HPDE6-E6E7 (cell line): Measurements from ENCODE around the gene SCRG1.

ENCODE experiments used
- DNase-seq: peaks from one replicate; pipeline ENCODE4 v3.0.0; 2011; ENCODE audit warnings: missing footprints; ENCODE audit errors: extremely low spot score

The SCRG1 gene

GRCh38 chr4:173398779-173399415 lies at the start of gene SCRG1:
TSS of gene SCRG1 (minus strand) at chr4:173399116. CDS start at chr4:173391414, 7,702 bp downstream.
- DNase-seq = no peak

- DNase-seq = no peak
Measured at GRCh38 chr4:173448103-173448502, 49.2 kb upstream of the SCRG1 start.

- no peak for DNase-seq
Measured at GRCh38 chr4:173446416-173446815, 47.5 kb upstream of the SCRG1 start.

GRCh38 chr4:173443121-173443520 lies 44.2 kb upstream of the SCRG1 start:
- no peak for DNase-seq

GRCh38 chr4:173442223-173442932 lies 43.5 kb upstream of the SCRG1 start:
- no peak for DNase-seq

GRCh38 chr4:173440888-173441287 lies 42.0 kb upstream of the SCRG1 start:
- no peak for DNase-seq

GRCh38 chr4:173436771-173437265 lies 37.9 kb upstream of the SCRG1 start:
- no peak for DNase-seq

GRCh38 chr4:173436149-173436579 lies 37.2 kb upstream of the SCRG1 start:
- DNase-seq = peak; percentile 63

GRCh38 chr4:173434231-173434630 lies 35.3 kb upstream of the SCRG1 start:
- DNase-seq = no peak

GRCh38 chr4:173433447-173433846 lies 34.5 kb upstream of the SCRG1 start:
- no peak for DNase-seq

GRCh38 chr4:173432430-173432829 lies 33.5 kb upstream of the SCRG1 start:
- DNase-seq = no peak

- DNase-seq = no peak
Measured at GRCh38 chr4:173426064-173426463, 27.1 kb upstream of the SCRG1 start.

- DNase-seq = no peak
Measured at GRCh38 chr4:173424899-173425805, 26.2 kb upstream of the SCRG1 start.

GRCh38 chr4:173420801-173421200 lies 21.9 kb upstream of the SCRG1 start:
- no peak for DNase-seq

GRCh38 chr4:173420324-173420752 lies 21.4 kb upstream of the SCRG1 start:
- no peak for DNase-seq

- no peak for DNase-seq
Measured at GRCh38 chr4:173418639-173419038, 19.7 kb upstream of the SCRG1 start.

GRCh38 chr4:173417833-173418232 lies 18.9 kb upstream of the SCRG1 start:
- no peak for DNase-seq

GRCh38 chr4:173415885-173416653 lies 17.2 kb upstream of the SCRG1 start:
- DNase-seq = no peak

- DNase-seq = no peak
Measured at GRCh38 chr4:173415092-173415491, 16.2 kb upstream of the SCRG1 start.

GRCh38 chr4:173414456-173414855 lies 15.5 kb upstream of the SCRG1 start:
- DNase-seq = no peak

GRCh38 chr4:173413036-173413435 lies 14.1 kb upstream of the SCRG1 start:
- no peak for DNase-seq
